Loucy (cell line): ENCODE measurements around the gene FHIP1A.

Experiments used
- EZH2phosphoT487 ChIP-seq: fragments of 200-600 bp; IDR thresholded peaks from 2 replicates; pipeline ENCODE4 v1.6.1; 2018; ENCODE audit warnings: antibody characterized with exemption, mild to moderate bottlenecking, moderate library complexity, borderline replicate concordance
- TF ChIP-seq, protein P1 (sequence below): fragments of 200-600 bp; sonication (generic); conservative IDR thresholded peaks from 2 replicates; pipeline ENCODE4 v1.5.1; 2014; ENCODE audit warnings: mild to moderate bottlenecking, antibody characterized with exemption, low read length

- TF ChIP-seq, protein P1, sequence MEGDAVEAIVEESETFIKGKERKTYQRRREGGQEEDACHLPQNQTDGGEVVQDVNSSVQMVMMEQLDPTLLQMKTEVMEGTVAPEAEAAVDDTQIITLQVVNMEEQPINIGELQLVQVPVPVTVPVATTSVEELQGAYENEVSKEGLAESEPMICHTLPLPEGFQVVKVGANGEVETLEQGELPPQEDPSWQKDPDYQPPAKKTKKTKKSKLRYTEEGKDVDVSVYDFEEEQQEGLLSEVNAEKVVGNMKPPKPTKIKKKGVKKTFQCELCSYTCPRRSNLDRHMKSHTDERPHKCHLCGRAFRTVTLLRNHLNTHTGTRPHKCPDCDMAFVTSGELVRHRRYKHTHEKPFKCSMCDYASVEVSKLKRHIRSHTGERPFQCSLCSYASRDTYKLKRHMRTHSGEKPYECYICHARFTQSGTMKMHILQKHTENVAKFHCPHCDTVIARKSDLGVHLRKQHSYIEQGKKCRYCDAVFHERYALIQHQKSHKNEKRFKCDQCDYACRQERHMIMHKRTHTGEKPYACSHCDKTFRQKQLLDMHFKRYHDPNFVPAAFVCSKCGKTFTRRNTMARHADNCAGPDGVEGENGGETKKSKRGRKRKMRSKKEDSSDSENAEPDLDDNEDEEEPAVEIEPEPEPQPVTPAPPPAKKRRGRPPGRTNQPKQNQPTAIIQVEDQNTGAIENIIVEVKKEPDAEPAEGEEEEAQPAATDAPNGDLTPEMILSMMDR: no peak
- no peak for TF ChIP-seq EZH2phosphoT487
Measured at GRCh38 chr4:151442002-151442401, 33.0 kb downstream of the FHIP1A start.
